ENCODE measurements around the gene RUNX1. TPM values are rescaled to one million over a fixed set of nuclear protein-coding genes. Genes with fewer than 3 reads are reported as not detected.

Gene RUNX1
- polyA plus RNA-seq, 1 of the 3 experiments (the other 2 are of a cell fraction) = 17.1 TPM

DNA sequence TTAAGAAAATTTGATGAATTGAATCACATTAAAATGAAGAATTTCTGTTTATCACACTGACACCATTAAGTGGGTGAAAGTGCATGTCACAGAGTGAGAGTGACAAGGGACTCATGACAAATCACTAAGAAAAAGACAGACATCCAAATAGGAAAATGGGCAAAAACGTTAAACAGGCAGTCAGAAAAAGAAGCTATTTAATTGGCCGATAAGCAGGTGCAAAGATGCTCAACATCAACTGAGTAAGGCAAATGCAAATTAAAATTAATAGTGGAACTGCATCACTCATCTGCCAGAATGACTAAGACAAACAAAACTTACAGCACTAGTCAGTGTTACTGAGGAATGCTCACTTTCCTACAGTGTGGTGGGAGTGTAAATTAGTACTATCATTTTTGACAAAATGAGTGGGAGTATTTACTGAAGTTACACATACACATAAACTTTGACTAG lies 39.2 kb upstream of the RUNX1 start:
- 75% methylated on average over 2 of the region's 2 CpGs for WGBS (ENCODE audit: low lambda C conversion rate)
- Histone ChIP-seq H3K36me3 (replicated peaks in 1 of 2; ENCODE audit: control insufficient read depth in 1 of 2, insufficient read depth in 2 of 2, low read length in 1 of 2) (no peaks in the 10 kb centered on the region), H3K9me3 (no peaks in the 10 kb centered on the region), H3K4me3 (ENCODE audit: low read depth in 2 of 2, low read length in 1 of 2) (no peak overlapping the region), H3K9ac (no peak overlapping the region), H3F3A (replicated peaks; ENCODE audit: insufficient read depth) (peaks cover 21% of the 10 kb centered on the region), H3K27ac (ENCODE audit: low read depth in 2 of 2, low read length in 1 of 2) (no peak overlapping the region), H4K20me1 (ENCODE audit: insufficient read depth) (no peaks in the 10 kb centered on the region), H2AFZ (ENCODE audit: low read depth) (no peak overlapping the region), H3K79me2 (ENCODE audit: insufficient read depth) (no peaks in the 10 kb centered on the region), H3K4me1 (ENCODE audit: control insufficient read depth in 1 of 2, insufficient read depth in 2 of 2, low read depth in 1 of 2, low read length in 1 of 2) (0 out of 4 replicates have a peak, but pooled peaks cover 0 to 10% of the 10 kb centered on the region in 2 experiments), H3K4me2 (no peak overlapping the region), H3K27me3 (ENCODE audit: insufficient read depth) (no peaks in the 10 kb centered on the region), H3K9me2 (no peaks in the 10 kb centered on the region)
- TF ChIP-seq RAD21 (IDR thresholded peaks at IDR 0.05; ENCODE audit: low read length) (no peak), EZH2phosphoT487 (IDR thresholded peaks at IDR 0.05; ENCODE audit: borderline replicate concordance, low read depth) (no peak), FOXM1 (IDR thresholded peaks at IDR 0.05; ENCODE audit: low read depth) (no peak), YY1 (IDR thresholded peaks at IDR 0.05; ENCODE audit: low read depth) (no peak), NRF1 (IDR thresholded peaks at IDR 0.05; ENCODE audit: low read depth, low read length) (no peak), RXRA (IDR thresholded peaks at IDR 0.05; ENCODE audit: borderline replicate concordance, low read depth) (no peak), RCOR1 (IDR thresholded peaks at IDR 0.05; ENCODE audit: low read length) (no peak), FOSL2 (IDR thresholded peaks at IDR 0.05; ENCODE audit: borderline replicate concordance, low read depth) (no peak), EP300 (IDR thresholded peaks at IDR 0.05; ENCODE audit: borderline replicate concordance in 1 of 2, low read depth in 1 of 2, low read length in 1 of 2) (no peak), JUND (IDR thresholded peaks at IDR 0.05) (no peak)
- TF ChIP-seq, protein P1, sequence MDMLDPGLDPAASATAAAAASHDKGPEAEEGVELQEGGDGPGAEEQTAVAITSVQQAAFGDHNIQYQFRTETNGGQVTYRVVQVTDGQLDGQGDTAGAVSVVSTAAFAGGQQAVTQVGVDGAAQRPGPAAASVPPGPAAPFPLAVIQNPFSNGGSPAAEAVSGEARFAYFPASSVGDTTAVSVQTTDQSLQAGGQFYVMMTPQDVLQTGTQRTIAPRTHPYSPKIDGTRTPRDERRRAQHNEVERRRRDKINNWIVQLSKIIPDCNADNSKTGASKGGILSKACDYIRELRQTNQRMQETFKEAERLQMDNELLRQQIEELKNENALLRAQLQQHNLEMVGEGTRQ (IDR thresholded peaks at IDR 0.05; ENCODE audit: borderline replicate concordance, low read depth, low read length) = no peak
- TF ChIP-seq, protein P2, sequence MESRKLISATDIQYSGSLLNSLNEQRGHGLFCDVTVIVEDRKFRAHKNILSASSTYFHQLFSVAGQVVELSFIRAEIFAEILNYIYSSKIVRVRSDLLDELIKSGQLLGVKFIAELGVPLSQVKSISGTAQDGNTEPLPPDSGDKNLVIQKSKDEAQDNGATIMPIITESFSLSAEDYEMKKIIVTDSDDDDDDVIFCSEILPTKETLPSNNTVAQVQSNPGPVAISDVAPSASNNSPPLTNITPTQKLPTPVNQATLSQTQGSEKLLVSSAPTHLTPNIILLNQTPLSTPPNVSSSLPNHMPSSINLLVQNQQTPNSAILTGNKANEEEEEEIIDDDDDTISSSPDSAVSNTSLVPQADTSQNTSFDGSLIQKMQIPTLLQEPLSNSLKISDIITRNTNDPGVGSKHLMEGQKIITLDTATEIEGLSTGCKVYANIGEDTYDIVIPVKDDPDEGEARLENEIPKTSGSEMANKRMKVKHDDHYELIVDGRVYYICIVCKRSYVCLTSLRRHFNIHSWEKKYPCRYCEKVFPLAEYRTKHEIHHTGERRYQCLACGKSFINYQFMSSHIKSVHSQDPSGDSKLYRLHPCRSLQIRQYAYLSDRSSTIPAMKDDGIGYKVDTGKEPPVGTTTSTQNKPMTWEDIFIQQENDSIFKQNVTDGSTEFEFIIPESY (IDR thresholded peaks at IDR 0.05; ENCODE audit: borderline replicate concordance, low read depth) = no peak
- TF ChIP-seq, protein P3, sequence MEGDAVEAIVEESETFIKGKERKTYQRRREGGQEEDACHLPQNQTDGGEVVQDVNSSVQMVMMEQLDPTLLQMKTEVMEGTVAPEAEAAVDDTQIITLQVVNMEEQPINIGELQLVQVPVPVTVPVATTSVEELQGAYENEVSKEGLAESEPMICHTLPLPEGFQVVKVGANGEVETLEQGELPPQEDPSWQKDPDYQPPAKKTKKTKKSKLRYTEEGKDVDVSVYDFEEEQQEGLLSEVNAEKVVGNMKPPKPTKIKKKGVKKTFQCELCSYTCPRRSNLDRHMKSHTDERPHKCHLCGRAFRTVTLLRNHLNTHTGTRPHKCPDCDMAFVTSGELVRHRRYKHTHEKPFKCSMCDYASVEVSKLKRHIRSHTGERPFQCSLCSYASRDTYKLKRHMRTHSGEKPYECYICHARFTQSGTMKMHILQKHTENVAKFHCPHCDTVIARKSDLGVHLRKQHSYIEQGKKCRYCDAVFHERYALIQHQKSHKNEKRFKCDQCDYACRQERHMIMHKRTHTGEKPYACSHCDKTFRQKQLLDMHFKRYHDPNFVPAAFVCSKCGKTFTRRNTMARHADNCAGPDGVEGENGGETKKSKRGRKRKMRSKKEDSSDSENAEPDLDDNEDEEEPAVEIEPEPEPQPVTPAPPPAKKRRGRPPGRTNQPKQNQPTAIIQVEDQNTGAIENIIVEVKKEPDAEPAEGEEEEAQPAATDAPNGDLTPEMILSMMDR (IDR thresholded peaks at IDR 0.05) = no peak
- TF ChIP-seq, protein P4, sequence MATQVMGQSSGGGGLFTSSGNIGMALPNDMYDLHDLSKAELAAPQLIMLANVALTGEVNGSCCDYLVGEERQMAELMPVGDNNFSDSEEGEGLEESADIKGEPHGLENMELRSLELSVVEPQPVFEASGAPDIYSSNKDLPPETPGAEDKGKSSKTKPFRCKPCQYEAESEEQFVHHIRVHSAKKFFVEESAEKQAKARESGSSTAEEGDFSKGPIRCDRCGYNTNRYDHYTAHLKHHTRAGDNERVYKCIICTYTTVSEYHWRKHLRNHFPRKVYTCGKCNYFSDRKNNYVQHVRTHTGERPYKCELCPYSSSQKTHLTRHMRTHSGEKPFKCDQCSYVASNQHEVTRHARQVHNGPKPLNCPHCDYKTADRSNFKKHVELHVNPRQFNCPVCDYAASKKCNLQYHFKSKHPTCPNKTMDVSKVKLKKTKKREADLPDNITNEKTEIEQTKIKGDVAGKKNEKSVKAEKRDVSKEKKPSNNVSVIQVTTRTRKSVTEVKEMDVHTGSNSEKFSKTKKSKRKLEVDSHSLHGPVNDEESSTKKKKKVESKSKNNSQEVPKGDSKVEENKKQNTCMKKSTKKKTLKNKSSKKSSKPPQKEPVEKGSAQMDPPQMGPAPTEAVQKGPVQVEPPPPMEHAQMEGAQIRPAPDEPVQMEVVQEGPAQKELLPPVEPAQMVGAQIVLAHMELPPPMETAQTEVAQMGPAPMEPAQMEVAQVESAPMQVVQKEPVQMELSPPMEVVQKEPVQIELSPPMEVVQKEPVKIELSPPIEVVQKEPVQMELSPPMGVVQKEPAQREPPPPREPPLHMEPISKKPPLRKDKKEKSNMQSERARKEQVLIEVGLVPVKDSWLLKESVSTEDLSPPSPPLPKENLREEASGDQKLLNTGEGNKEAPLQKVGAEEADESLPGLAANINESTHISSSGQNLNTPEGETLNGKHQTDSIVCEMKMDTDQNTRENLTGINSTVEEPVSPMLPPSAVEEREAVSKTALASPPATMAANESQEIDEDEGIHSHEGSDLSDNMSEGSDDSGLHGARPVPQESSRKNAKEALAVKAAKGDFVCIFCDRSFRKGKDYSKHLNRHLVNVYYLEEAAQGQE (IDR thresholded peaks at IDR 0.05; ENCODE audit: low read depth, low read length) = no peak
- no peak for DNase-seq
- ChIA-PET CTCF (interaction anchor here (0.9 to 1.7 kb wide), 3 partner anchors 12 to 23 kb away, joined by 3 to 4 read pairs (median 3); no protein-coding TSS in a partner anchor), POLR2A (no interaction called here)
